HG03064 (cell line): ENCODE data around the gene MTX2.
"Not testable (repeated sequence)": the region's sequence is repeated elsewhere in the genome, so short reads cannot be mapped to it uniquely, and the experiment has no call there.

ENCODE experiments used
- ATAC-seq: cut with Tn5 transposase; IDR thresholded peaks from one replicate; pipeline ENCODE4 v1.9.1; 2021; ENCODE audit warnings: low read depth; ENCODE audit not compliant: unreplicated experiment

Gene MTX2

GRCh38 chr2:176368349-176368748 is 99.1 kb downstream of the MTX2 start:
- ATAC-seq: no peak

GRCh38 chr2:176370467-176371171 is 101.4 kb downstream of the MTX2 start:
- ATAC-seq: no peak

GRCh38 chr2:176373155-176373554 is 103.9 kb downstream of the MTX2 start:
- ATAC-seq: not testable (repeated sequence)

- ATAC-seq: no peak
These were observed 109.1 kb downstream of the MTX2 start for GRCh38 chr2:176378323-176378722.

GRCh38 chr2:176380341-176380740 is 111.1 kb downstream of the MTX2 start:
- ATAC-seq: no peak

GRCh38 chr2:176383100-176383499 is 113.9 kb downstream of the MTX2 start:
- ATAC-seq: no peak

- no peak for ATAC-seq
These were observed 114.7 kb downstream of the MTX2 start for GRCh38 chr2:176383836-176384442.

GRCh38 chr2:176385219-176385759 is 116.0 kb downstream of the MTX2 start:
- ATAC-seq: no peak

GRCh38 chr2:176385838-176386237 is 116.6 kb downstream of the MTX2 start:
- no peak for ATAC-seq
